GM19452 (cell line): Measurements from ENCODE around the gene KIFAP3.

Experiments
- ATAC-seq: cut with Tn5 transposase; IDR thresholded peaks from one replicate; pipeline ENCODE4 v1.9.1; 2021; ENCODE audit not compliant: unreplicated experiment

The KIFAP3 gene

GRCh38 chr1:169989246-169989645, 85.2 kb downstream of the KIFAP3 start:
- no peak for ATAC-seq

- no peak for ATAC-seq
Observed at GRCh38 chr1:169985757-169986156, 88.7 kb downstream of the KIFAP3 start.

- no peak for ATAC-seq
Observed at GRCh38 chr1:169974067-169974466, 100.4 kb downstream of the KIFAP3 start.

GRCh38 chr1:169970114-169970513, 104.4 kb downstream of the KIFAP3 start:
- no peak for ATAC-seq

GRCh38 chr1:169968174-169968573, 106.3 kb downstream of the KIFAP3 start:
- no peak for ATAC-seq

GRCh38 chr1:169964206-169964605, 110.3 kb downstream of the KIFAP3 start:
- ATAC-seq: no peak

GRCh38 chr1:169959686-169960085, 114.8 kb downstream of the KIFAP3 start:
- ATAC-seq: no peak

GRCh38 chr1:169958987-169959386, 115.5 kb downstream of the KIFAP3 start:
- ATAC-seq: no peak

- ATAC-seq: no peak
Observed at GRCh38 chr1:169957884-169958283, 116.6 kb downstream of the KIFAP3 start.

- ATAC-seq: no peak
Observed at GRCh38 chr1:169951108-169951507, 123.4 kb downstream of the KIFAP3 start.

GRCh38 chr1:169949139-169949538, 125.4 kb downstream of the KIFAP3 start:
- no peak for ATAC-seq

- no peak for ATAC-seq
Observed at GRCh38 chr1:169946206-169946605, 128.3 kb downstream of the KIFAP3 start.

- no peak for ATAC-seq
Observed at GRCh38 chr1:169945181-169945580, 129.3 kb downstream of the KIFAP3 start.

- ATAC-seq: no peak
Observed at GRCh38 chr1:169944621-169945020, 129.9 kb downstream of the KIFAP3 start.

GRCh38 chr1:169943963-169944526, 130.4 kb downstream of the KIFAP3 start:
- no peak for ATAC-seq

GRCh38 chr1:169941982-169942830, 132.3 kb downstream of the KIFAP3 start:
- ATAC-seq: no peak

- ATAC-seq: no peak
Observed at GRCh38 chr1:169933984-169934725, 140.3 kb downstream of the KIFAP3 start.

GRCh38 chr1:169931795-169932231, 142.7 kb downstream of the KIFAP3 start:
- ATAC-seq: no peak

GRCh38 chr1:169929210-169929526, 145.3 kb downstream of the KIFAP3 start:
- peak; percentile 5 for ATAC-seq

GRCh38 chr1:169928438-169929209, 145.9 kb downstream of the KIFAP3 start:
- peak; percentile 82 for ATAC-seq
